B cell (primary cell): ENCODE data around the gene RNF26.

Experiments
- EZH2 ChIP-seq: IDR thresholded peaks from 2 replicates; pipeline ENCODE4 v1.6.1; 2012; ENCODE audit warnings: borderline replicate concordance, low read depth, mild to moderate bottlenecking, moderate library complexity, low read length; ENCODE audit not compliant: insufficient read depth, poor library complexity, severe bottlenecking
- TF ChIP-seq, protein P1 (sequence below): fragments of 200-600 bp; IDR thresholded peaks from one replicate; pipeline ENCODE4 v1.8.0; 2022; ENCODE audit warnings: antibody characterized with exemption, mild to moderate bottlenecking

DNA sequence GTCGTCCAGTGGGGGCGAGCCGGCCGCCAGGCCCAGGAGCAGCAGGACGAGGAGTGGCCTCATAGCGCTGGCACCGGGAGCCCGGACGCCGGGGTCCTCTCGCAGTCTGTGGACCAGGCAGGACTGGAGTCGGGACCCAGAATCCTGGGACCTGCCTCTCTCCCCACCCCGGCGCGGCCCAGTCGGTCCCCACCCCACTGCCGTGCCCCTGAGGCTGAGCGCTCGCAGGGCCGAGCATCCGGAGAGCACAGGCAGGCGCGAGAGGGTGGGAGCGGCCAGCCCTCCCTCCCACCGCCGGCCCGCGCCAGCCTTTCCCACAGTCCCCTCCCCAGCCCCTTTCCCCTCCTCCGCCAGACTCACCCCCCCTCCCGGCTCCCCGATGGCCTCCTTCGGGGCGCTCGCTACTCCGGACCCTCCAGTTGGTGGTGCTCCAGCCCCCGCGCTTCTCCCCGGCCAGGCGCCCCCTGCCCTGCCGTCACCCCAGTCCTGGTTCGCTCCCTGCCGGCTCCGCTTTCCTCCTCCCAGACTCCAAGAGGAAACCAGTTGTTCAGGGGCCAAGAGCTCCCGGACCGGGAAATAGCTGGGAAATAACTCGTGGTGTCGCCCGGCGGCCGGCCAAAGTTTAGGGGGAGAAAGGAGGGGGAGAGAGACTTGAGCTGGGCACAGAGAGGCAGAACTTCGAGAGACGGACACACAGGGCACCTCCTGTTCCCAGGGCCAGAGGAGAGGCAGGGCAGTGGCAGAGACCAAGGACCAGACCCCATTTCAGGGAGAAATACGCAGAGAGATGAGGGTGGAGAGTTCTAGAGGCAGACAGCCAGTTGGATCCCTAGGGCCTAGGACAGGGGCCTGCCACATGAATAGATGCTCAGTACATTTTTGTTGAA, 6.3 kb downstream of the RNF26 start, which contains the start of gene C1QTNF5:
- TF ChIP-seq, protein P1, sequence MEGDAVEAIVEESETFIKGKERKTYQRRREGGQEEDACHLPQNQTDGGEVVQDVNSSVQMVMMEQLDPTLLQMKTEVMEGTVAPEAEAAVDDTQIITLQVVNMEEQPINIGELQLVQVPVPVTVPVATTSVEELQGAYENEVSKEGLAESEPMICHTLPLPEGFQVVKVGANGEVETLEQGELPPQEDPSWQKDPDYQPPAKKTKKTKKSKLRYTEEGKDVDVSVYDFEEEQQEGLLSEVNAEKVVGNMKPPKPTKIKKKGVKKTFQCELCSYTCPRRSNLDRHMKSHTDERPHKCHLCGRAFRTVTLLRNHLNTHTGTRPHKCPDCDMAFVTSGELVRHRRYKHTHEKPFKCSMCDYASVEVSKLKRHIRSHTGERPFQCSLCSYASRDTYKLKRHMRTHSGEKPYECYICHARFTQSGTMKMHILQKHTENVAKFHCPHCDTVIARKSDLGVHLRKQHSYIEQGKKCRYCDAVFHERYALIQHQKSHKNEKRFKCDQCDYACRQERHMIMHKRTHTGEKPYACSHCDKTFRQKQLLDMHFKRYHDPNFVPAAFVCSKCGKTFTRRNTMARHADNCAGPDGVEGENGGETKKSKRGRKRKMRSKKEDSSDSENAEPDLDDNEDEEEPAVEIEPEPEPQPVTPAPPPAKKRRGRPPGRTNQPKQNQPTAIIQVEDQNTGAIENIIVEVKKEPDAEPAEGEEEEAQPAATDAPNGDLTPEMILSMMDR: no peak
- no peak for TF ChIP-seq EZH2
